ENCODE data around the gene TIAL1.

DNA sequence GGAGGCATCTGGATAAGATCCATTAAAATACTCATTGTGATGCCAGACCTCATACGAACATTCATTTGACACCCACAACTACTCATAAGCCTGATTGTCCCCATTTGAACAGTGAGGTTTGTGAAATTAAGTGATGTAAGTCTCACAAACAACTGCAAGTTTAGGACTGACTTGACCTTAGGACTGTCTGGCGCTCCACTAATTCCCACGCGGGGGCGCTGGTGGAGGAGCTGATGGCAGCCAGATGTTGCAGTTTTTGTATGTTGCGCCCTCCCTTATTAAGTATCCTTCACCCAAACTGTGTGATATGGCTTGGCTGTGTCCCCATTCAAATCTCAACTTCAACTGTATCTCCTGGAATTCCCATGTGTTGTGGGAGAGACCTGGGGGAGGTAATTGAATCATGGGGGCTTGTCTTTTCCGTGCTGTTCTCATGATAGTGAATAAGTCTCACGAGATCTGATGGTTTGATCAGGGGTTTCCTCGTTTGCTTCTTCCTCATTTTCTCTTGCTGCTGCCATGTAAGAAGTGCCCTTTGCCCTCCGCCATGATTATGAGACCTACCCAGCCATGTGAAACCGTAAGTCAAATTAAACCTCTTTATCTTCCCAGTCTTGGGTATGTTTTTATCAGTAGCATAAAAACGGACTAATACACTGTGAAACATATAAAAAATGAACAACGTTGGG is 20.3 kb upstream of the TIAL1 start:
- TF ChIP-seq, protein P1, sequence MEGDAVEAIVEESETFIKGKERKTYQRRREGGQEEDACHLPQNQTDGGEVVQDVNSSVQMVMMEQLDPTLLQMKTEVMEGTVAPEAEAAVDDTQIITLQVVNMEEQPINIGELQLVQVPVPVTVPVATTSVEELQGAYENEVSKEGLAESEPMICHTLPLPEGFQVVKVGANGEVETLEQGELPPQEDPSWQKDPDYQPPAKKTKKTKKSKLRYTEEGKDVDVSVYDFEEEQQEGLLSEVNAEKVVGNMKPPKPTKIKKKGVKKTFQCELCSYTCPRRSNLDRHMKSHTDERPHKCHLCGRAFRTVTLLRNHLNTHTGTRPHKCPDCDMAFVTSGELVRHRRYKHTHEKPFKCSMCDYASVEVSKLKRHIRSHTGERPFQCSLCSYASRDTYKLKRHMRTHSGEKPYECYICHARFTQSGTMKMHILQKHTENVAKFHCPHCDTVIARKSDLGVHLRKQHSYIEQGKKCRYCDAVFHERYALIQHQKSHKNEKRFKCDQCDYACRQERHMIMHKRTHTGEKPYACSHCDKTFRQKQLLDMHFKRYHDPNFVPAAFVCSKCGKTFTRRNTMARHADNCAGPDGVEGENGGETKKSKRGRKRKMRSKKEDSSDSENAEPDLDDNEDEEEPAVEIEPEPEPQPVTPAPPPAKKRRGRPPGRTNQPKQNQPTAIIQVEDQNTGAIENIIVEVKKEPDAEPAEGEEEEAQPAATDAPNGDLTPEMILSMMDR (IDR thresholded peaks at IDR 0.05), result no peak
- no peak for TF ChIP-seq POLR2A (IDR thresholded peaks at IDR 0.05)
